ENCODE data around the gene ST8SIA2.

DNA sequence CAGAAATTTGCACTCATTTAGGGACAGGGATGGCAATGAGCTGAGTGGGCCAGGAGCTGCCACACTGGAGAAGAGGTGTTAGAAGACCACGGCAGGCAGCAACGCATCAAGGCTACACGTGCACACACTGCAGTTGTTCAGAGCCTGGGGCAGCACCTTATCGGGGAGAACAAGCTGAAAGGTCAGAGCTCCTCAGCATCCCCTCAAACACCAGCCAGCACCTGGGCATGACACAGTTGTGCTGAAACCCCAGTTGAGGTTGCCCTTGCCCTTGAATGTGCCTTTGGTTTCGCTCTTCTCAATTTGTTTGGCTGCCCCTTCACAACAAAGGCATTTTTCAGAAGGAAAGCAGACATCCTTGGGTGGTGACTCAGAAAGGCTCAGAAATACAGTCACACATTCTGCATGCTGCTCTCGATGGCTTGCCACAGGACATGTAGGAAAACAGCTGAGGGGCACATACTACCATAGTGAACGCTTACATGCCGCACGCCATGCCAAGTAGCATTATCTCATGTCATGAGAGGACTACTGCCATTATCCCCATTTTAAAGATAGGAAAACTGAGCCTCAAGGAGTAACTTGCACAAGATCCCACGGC lies 57.6 kb downstream of the ST8SIA2 start:
- no peak for TF ChIP-seq EZH2 (IDR thresholded peaks at IDR 0.05)
- no peak for TF ChIP-seq POLR2AphosphoS5 (IDR thresholded peaks at IDR 0.05; ENCODE audit: borderline replicate concordance, low read depth, low read length)
- TF ChIP-seq FOXP2 (optimal IDR thresholded peaks at IDR 0.05; ENCODE audit: control extremely low read depth, extremely low read length, insufficient read depth) = no peak

Data from SK-N-MC (cell line).